HG02678 (cell line): ENCODE measurements around the gene CUTA.

Experiments used
- ATAC-seq: cut with Tn5 transposase; IDR thresholded peaks from one replicate; pipeline ENCODE4 v1.9.1; 2021; ENCODE audit warnings: mild to moderate bottlenecking, moderate library complexity; ENCODE audit not compliant: unreplicated experiment

Gene CUTA

DNA sequence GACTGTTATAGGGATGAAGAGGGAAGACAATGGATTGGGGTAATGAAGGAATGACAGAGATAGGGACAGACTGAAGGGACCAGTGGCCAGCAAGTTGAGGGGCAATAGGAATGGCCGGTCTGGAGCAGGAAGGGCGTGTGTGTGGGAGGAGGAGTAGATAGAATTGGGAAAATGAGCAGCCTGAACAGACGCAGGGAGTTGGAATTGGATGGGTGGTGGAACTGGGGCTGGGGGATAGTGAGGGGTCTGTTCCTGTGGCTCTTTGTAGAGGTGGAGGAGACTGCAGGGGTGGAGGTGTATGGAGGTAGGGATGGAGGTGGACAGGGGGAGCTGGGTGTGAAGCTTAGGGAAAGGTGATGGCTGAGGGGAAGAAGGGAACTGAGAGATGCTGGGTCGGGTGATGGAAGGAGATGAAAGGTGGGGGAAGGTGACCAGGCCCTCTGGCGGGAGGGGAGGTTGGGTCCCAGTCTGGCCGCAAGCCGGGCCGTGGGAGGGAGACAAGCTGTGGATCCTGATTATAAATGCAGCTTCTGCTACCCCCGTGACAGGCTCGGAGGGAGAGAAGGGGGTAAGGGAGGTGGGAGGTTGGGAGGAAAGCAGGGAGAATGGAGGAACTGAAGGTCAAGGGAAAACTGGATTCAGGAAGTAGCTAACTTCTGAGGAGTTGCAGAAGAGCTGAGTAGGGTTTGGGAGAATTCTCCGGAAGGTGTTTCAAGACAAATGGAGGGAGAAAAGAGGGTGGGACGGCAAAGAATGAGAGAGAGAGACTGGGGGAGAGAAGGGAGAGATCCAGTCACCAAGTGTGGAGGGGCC, 7.2 kb upstream of the CUTA start:
- ATAC-seq: no peak

DNA sequence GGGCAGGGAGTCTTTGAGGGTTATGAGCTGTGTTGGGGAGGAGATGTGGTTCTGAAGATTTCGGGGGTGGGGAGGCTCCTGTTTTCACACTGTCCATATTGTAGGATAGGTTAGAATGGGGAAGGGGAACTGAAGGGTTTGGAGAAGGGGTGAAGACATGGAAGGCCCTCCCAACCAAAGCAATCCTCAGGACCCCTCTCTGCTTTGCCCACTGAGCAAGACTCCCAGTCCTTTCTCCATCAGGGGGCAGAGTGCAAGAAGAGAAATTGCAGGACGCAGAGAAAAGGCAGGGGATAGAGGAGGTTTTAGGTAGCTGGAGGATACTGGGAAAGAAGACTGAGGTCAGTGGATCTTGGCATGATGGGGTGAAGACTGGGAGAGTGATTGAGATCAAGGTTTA, 5.9 kb upstream of the CUTA start:
- no peak for ATAC-seq

DNA sequence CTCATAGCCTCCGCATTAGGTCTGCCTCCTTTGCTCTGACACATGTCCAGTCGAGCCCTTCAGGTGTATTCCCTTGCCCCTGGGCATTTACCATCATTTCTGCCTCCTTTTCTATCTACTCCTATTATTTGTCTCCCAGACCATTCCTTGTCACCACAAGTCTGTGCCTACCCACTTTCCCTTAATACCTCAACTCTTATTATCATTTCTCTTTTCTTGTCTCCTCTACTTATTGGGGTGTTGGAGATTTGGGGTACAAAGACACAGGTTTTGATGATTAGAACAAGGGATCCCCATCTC, 3.4 kb upstream of the CUTA start:
- no peak for ATAC-seq

DNA sequence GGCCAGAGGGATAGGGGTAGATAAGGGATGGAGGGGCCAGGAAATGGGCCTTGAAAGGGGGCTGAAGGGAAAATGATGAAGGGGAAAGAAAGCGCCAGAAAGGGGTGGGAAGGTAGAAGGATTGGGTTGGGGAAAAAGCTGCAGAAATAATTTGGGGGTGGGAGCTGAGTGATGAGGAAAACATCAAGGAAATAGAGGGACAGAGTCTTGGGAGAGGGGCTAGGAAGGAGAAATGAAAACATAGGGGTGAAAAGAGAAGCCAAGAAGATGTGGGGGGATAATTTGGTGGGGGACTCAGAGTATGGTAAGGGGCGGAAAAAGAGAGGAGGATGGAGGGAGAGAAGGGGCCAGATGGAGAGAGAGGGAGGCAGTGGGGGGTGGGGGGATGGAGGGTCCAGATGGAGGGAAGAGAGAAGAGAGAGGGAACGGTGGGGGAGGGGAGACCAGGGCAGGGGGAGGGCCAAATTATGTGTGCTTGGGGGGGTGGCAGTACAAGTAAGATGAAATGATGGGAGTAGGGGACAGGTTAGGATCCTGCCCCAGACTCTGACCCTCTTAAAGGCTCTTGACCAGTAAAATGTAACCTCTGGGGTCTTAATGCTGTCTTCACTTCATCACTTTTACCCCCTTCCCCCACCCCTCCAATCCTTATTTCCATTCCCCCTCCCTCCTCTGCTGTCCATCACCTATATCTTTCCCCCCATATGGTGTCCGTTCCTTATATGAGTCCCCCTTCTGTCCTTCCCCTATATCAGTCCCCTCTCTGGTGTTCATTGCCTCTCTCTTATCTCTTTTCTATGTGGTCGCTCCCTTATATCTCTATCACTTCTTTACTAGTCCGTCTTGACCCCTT, 2.8 kb upstream of the CUTA start:
- ATAC-seq: no peak

DNA sequence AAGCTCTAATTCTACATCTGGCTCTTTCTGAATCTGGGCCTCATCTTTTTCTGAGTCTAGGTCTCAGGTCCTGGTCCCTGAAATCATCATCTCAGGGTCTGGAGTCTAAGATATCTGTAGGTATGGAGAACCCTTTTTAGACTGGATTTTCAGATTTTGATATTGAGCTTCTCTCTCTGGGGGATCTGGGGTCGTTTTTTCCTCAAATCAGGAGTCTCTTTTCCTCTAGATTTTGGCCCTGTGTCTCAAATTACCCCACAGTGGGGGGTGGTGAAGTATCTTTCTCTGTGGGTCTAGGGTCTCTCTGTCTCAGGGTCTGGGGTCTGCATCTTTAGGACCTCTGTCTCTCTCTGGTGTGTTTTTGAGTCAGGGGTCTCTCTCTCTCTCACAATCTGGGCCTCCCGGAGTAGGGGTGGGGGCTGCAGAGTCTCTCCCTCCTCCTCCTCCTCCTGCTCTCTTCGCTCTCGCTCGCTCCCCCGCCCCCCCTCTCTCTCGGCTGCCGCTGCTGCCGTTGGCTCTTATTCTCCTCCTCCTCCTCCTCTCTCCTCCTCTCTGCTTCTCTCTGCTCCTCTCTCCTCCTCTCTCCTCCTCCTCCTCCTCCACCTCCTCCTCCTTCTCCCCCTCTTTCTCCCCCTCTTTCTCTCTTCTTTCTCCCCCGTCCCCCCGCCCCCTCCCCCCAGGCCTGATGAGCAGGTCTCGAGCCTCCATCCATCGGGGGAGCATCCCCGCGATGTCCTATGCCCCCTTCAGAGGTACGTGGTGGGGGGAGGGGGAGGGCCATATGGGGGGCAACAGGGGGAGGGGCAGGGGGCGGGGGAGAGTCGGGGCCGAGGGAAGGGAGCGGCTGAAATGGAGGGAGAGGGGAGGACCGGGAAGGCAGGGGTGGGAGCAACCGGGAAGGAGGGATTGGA, 1.9 kb upstream of the CUTA start, which contains the start of gene SYNGAP1:
SYNGAP1 (plus strand) TSS at position 486 of the 911 bp plus-strand sequence; CDS start at position 686, 200 bp downstream.
- ATAC-seq: no peak

DNA sequence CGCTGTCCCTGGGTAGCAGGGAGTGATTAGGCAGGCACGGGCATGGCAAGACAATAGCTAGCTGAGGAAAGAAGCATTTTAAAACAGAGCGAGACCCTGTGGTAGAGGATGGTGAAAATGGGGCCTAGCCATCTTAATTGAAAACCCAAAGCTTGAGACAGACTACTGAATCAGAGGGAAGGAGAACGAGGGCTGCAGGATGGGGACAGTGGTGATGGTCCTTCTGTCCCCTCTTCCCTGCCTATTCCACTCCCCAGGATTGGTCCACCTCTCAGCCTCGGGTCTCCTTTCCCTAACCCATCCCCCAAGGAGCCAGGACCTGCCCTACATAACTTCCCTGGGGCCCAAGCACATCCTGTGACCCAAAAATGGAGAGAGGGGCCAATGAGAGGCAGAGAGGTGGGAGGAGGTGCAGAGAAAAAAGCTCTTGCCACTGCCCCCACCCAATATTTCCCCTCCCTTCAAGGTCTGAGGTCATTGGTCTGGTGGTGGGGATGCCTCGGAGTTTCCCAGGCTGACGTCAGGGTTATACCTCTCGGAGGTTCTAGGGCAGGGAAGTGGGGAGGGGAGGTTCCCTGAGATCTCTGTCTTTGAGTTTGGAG, 884 bp upstream of the CUTA start:
- ATAC-seq: no peak

DNA sequence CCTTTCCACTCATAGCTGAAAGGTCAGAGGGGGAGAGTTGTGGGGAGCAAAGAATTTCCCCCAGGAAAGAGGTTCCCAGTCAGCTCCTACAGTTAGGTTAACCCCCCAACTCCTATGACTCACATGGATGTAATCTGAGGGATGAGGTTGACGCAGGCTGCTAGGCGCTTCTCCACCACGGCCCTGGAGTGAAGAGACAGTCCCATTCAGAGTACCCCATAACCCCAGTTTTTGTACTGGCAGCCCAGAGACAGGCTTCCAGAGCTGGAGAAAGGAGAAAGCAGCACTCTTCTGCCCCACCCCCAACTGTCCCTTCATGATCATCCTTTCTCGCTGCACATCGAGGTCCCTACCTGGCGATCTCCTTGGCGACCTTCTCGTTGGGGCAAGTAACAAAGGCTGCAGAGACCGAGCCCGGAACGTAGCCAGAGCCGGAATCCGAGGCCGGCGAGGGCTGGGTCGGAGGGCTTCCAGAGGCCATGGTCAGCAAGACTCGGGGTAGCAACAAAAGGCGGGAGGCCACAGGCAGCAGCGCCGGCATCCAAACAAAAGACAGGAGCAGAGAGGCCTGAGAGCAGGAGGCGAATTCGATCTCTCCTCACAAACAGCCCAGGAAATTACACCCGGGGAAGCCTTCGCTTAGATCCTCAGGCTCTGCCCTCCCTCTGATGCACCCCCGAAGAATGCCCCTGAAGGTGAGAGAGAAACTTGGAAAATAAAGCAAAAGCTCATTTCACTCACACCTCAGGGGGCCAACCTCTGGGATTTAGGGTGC, 592 bp downstream of the CUTA start:
- ATAC-seq: no peak

DNA sequence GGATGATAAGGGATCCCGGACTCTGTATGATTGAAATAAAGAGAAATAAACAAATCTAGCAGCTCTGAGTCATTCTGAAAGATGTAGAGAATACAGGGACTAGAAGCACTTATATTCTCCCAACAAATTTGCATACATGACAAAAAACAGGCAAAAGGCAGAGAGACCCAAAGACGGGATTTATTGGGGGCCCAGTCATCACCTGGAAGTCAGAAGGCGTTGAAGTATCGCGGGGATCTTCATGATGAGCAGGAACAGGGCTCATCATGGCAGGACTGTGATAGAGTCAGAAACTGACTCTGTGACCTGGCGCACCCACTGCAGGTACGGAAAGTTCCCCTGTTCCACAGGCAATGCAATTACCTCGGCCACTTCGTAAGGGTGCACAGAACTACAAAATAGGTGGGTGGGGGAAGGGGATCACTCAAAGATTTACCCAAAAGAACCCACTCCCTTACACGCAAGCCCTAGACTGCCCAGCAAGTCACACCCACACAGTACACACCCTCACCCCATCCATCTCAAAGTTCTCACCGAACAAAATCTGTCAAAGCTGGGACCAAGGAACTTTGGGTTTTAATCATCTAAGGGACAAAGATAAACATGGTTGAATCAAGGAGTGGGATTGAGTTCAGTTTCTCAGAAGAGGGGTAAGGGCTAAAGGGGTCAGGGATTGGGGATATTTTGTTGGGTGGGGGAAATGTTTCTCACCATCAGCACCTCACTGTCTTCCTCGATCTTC, 1.4 kb downstream of the CUTA start:
- no peak for ATAC-seq

DNA sequence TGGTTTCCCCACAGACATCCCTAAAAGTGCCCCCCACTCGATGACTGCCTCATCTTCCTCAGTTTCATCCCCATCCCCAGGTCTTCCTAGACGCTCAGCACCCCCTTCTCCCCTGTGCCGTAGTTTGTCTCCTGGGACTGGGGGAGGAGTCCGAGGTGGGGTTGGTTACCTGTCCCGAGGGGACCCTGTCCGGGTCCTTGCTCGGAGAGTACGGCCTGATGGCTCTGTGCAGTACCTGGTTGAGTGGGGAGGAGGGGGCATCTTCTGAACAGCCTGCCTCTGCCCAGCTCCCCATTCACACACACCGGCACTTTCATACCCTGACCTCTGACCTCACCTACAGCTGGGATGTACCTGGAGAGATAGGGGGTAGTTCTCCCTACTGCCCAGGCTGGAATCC, 2.1 kb downstream of the CUTA start:
- ATAC-seq: no peak

DNA sequence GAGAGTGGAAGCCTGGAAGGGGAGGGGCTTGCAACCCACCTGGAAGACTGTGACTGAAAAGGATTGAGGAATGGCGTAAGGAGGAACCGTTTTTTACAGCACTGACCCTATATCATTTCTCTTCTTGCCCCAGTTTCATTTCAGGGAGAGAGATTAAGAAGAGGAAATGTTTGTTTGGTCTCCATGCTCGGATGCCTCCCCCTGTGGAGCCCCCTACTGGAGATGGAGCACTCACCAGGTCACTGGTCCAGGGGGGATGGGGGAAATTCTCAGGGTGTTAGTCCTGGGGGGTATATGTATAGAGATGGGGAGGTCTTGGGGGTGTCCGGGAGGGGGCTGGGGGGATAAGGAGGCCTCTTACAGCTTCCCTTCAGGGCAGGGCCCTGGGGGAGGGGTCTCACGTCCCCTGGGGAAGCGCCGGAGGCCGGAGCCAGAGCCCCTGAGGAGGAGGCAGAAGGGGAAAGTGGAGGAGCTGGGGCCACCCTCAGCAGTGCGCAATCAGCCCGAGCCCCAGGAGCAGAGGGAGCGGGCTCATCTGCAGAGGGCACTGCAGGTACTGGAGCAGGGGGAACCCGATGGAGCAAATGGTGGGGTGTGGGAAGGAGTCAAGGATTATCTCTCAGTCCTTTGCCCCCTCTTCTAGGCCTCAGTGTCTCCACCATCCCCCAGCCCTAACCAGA, 3.2 kb downstream of the CUTA start:
- no peak for ATAC-seq

DNA sequence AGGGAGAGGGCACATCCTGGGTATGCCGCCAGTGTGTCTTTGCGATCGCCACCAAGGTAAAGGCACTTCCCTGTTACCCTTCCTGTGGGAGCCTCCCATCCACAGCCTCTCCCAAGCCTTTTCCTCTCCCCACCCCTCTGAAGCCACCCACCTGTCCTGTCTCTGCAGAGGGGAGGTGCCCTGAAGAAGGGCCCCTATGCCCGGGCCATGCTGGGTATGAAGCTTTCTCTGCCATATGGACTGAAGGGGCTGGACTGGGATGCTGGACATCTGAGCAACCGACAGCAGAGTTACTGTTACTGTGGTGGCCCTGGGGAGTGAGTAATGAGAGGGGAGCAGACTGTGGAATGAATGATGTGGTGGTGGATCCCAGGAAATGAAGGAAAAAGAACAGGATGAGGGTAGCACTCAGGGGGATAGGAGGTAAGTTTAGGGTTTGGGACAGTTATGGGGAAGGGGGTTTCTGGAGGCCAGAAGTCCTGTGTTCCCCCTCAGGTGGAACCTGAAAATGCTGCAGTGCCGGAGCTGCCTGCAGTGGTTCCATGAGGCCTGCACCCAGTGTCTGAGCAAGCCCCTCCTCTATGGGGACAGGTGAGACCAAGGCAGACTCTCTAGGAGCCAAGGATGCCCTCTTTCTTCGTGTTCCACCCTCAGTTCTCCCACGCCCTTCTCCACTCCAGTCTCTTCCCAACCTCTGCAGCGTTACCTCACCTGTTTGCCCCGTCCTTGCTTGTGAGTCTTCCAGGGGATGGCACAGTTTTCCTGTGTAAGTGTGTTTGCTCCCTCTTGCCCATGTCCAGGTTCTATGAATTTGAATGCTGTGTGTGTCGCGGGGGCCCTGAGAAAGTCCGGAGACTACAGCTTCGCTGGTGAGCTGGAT, 4.4 kb downstream of the CUTA start:
- ATAC-seq: no peak

DNA sequence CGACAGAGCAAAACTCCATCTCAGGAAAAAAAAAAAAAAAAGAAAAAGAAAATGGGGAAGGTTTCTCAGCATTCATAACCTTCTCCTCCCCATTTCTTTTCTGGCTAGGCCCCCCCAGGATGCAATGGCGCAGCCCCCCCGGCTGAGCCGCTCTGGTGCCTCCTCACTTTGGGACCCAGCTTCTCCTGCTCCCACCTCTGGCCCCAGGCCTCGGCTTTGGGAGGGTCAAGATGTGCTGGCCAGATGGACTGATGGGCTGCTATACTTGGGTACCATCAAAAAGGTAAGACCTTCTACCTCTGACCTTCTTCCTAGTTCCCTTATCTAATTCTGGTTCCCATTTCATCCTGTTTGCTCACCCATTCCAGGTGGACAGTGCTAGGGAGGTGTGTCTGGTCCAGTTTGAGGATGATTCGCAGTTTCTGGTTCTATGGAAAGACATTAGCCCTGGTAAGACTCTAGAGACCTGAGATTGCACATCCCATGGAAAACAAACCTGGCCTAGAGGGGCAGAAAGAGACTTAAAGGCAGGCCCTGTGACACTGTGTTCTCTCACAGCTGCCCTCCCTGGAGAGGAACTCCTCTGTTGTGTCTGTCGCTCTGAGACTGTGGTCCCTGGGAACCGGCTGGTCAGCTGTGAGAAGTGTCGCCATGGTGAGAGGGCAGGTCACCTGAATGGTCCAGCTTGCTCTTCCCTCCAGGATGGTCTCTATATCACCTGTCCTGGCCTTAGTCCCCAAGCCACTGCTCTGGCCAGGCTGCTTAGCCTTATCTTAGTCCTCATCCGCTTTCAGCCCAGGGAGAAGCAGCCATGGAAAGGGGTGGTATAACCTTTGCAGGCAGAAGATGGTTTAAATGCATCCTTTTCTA, 5.5 kb downstream of the CUTA start:
- ATAC-seq: no peak

DNA sequence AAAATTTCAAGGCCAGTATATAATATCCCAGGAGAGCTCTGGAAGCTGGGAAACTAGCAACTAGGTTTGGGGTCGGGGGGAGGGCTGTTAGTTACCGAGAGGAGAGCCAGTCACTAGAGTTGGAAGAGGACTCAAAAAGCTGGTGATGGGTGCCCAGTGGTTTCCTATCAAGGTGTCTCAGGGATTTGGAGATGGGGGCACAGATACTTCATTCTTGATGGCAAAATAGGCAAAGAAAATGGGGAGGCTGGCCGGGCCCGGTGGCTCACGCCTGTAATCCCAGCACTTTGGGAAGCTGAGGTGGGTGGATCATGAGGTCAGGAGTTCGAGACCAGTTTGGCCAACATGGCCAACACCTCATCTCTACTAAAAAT, 6.3 kb downstream of the CUTA start:
- ATAC-seq: no peak

DNA sequence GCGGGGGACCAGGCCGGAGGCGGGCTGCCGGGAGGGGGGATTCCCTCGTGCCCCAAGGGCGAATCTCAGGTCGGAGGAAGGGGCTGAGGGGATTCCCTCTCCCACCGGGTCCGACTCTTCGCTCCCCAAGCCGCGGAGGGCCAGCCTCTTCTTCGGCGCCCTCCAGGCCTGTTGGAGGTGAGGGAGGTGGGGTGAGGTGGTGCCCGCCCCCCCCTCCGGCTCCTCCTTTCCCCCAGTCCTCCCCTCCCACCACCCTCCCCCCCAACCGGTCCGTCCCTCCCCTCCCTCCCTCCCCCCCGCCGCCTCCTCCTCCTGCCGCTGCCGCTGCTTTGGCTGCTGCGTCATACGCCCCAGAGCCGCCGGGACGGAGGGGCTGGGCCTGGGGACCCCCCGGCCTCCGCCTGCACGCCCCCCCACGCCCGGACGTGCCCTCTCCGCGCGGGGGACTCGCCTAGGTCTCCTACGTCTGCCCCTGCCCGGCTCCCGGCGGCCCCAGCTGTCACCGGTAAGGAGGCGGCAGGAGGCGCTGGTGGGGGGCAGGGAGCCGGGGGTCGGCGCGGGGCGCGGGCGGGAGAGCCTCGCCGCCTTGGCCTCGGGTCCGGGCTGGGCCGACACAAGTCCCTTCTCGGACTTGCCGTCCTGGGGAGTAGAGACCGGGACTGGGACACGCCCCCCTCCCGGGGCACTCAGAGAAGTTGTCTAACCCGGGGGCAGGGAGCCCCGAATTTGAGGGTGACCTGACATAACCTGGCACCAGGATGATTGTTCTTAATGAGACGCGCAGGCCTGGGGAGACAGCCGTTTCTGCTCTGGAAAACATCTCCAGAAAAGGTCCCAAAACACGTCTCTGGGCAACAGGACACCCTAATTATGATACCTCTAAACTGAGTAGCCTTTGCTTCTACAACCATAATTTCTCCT, 6.9 kb downstream of the CUTA start, which contains the start of gene PHF1:
PHF1 (plus strand) TSS at position 304 of the 921 bp plus-strand sequence. CDS start 1,250 bp downstream, outside the sequence.
- ATAC-seq: peak; percentile 27

DNA sequence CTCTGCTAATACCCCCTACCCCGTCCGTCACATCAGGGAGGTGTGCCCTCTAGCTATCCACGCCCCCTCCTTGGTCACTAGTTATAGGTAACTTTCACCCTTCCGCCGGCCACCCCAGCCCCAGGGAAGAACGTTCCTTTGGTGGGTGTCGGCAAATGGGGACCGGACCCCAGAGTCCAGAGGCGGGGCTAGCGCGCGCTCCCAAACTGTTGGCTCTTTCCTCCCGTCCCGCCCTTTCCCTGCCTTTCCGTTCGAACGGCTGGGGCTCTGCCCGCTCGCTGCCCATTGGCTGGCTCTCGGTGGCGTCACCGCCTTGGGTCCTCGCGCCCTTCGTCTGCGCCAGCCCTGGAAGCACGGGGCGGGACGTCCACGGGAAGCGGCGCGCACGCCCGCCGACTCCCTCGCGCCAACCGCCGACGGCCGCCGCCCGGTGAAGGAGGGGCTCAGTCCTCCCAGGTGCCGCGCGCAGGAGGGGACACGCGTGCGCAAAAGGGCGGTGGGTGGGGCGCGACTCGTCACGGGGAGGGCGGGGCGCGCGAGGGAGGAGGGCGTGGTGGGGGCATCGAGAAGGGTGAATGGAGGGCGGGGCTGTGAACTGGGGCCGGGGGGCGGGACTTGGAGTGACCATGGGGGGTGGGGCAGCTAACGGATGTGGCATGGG, 7.7 kb downstream of the CUTA start:
- ATAC-seq: peak; percentile 90
